CD4-positive, alpha-beta T cell (primary cell): ENCODE results near the gene TPSB2. TPM values are rescaled to one million over a fixed set of nuclear protein-coding genes. Genes with fewer than 3 reads are reported as not detected.

ENCODE experiments used
- ATAC-seq: fragments of 200-7000 bp; cut with Tn5 transposase; one replicate; pipeline ENCODE4 v1.10.0; 2022; ENCODE audit warnings: mild to moderate bottlenecking; ENCODE audit not compliant: poor library complexity
- CTCF ChIA-PET: fragments of 350-600 bp; sonication (Branson Sonifier 250); formaldehyde crosslinking; loops from one replicate; lab custom pipeline; 2021; ENCODE audit warnings: antibody characterized with exemption, inconsistent platforms; lab: Charles Lee
- POLR2A ChIA-PET: fragments of 350-600 bp; sonication (Branson Sonifier 250); formaldehyde crosslinking; loops from one replicate; lab custom pipeline; 2021; ENCODE audit warnings: antibody characterized with exemption, inconsistent platforms; lab: Charles Lee
- DNase-seq, 14 experiments: peaks; one replicate each; pipeline ENCODE4 v3.0.0-alpha.2; 2013 to 2020; ENCODE audit warnings: mixed read lengths in 2 of 14
- H3K27ac ChIP-seq, 2 donors: one replicate each; pipeline versions ENCODE4 v1.5.1 to v1.7.0; 2013; ENCODE audit warnings: low read length in 2 of 2, low read depth in 1 of 2, mild to moderate bottlenecking in 1 of 2
- H3K27me3 ChIP-seq, 2 experiments: 1 replicate in 1 of 2; 2 replicates in 1 of 2; pipeline versions ENCODE4 v1.6.1 to v1.7.0; 2013; ENCODE audit warnings: low read length in 2 of 2, control low read depth in 1 of 2, mild to moderate bottlenecking in 1 of 2, moderate library complexity in 1 of 2; ENCODE audit not compliant: insufficient read depth in 2 of 2, control insufficient read depth in 1 of 2
- H3K36me3 ChIP-seq: one replicate; pipeline ENCODE4 v1.6.1; 2013; ENCODE audit warnings: low read length, control low read depth; ENCODE audit not compliant: insufficient read depth
- H3K4me1 ChIP-seq: one replicate; pipeline ENCODE4 v1.6.1; 2013; ENCODE audit warnings: low read length, control low read depth; ENCODE audit not compliant: insufficient read depth
- H3K4me3 ChIP-seq: one replicate; pipeline ENCODE4 v1.5.1; 2013; ENCODE audit warnings: mild to moderate bottlenecking, low read length, moderate library complexity
- H3K9me3 ChIP-seq, 2 experiments: 1 replicate in 1 of 2; 2 replicates in 1 of 2; pipeline versions ENCODE4 v1.6.1 to v1.7.0; 2013; ENCODE audit warnings: low read length in 2 of 2, mild to moderate bottlenecking in 2 of 2, control low read depth in 1 of 2, moderate library complexity in 1 of 2; ENCODE audit not compliant: control insufficient read depth in 1 of 2, insufficient read depth in 1 of 2
- H3K27ac Mint-ChIP-seq: one replicate; pipeline ENCODE4 v1.8.0; 2020; ENCODE audit warnings: mixed read lengths
- H3K27me3 Mint-ChIP-seq: one replicate; pipeline ENCODE4 v1.8.0; 2021; ENCODE audit warnings: mixed read lengths
- H3K36me3 Mint-ChIP-seq: one replicate; pipeline ENCODE4 v1.8.0; 2021; ENCODE audit warnings: low read depth, mixed read lengths
- H3K4me1 Mint-ChIP-seq: one replicate; pipeline ENCODE4 v1.8.0; 2021; ENCODE audit warnings: low read depth, mixed read lengths
- H3K4me3 Mint-ChIP-seq: one replicate; pipeline ENCODE4 v1.8.0; 2020; ENCODE audit warnings: mild to moderate bottlenecking, mixed read lengths
- H3K9me3 Mint-ChIP-seq: one replicate; pipeline ENCODE4 v1.8.0; 2020; ENCODE audit warnings: mixed read lengths
- intact Hi-C, 2 experiments: fragments of 100-400 bp; cut with DNase I in 1 of 2; cut with micrococcal nuclease in 1 of 2; formaldehyde crosslinking; loops; one replicate each; pipeline versions ENCODE4 v1.15.1 to v1.9.0; 2023 to 2025; cut with DNase I, micrococcal nuclease
- total RNA-seq, 174 experiments: library from RNA in 2 of 174; stranded (reverse) in 2 of 174; gene quantifications; one replicate each; pipeline ENCODE4 v1.2.3 and lab custom pipeline; 2021 to 2026
- TF ChIP-seq, protein P1 (sequence below): fragments of 200-600 bp; IDR thresholded peaks from one replicate; pipeline ENCODE4 v1.8.0; 2022; ENCODE audit warnings: antibody characterized with exemption, mild to moderate bottlenecking

Gene TPSB2
- total RNA-seq, 2 experiments from 2014 or later: not detected

DNA sequence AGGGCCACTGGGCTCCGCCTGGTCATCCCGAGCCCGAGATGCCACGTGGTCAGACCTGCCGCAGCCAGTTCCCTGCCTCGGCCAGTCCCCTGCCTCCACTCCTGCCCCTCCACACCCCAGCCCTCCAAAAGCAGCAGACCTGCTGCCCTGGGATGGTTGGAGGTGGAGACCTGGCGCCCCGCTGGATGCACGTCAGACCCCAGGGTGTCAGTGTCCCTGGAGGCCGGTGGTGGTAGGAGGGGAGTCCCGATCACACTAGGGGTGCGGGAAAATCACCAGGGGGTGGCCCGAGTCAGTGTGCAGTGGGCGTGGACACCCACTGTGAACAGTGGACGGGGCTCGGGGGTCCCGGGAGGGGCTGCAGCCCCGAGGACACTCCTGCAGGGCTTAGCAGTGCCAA is 31.8 kb downstream of the TPSB2 start:
- H3K27ac Mint-ChIP-seq: no peak overlapping the region
- no peaks in the 10 kb centered on the region for H3K27me3 Mint-ChIP-seq
- no peak overlapping the region for H3K27ac ChIP-seq
- DNase-seq (no peak), ATAC-seq (no peak)
- H3K4me1 ChIP-seq: peaks cover 5% of the 10 kb centered on the region
- POLR2A ChIA-PET: no interaction called here
- peaks cover 0 to 3% of the 10 kb centered on the region in 2 experiments for H3K27me3 ChIP-seq
- no peaks in the 10 kb centered on the region for H3K36me3 Mint-ChIP-seq
- no peak overlapping the region for H3K4me3 ChIP-seq
- H3K9me3 Mint-ChIP-seq: peaks cover 3% of the 10 kb centered on the region
- no peak overlapping the region for H3K4me3 Mint-ChIP-seq
- H3K9me3 ChIP-seq: peaks cover 0 to 18% of the 10 kb centered on the region in 2 experiments
- intact Hi-C loops: loop anchor here in 1 of 2 experiments (10.0 kb wide), 1 partner anchor 383 kb away; no protein-coding TSS in a partner anchor
- H3K4me1 Mint-ChIP-seq: no peaks in the 10 kb centered on the region
- CTCF ChIA-PET: no interaction called here
- TF ChIP-seq, protein P1, sequence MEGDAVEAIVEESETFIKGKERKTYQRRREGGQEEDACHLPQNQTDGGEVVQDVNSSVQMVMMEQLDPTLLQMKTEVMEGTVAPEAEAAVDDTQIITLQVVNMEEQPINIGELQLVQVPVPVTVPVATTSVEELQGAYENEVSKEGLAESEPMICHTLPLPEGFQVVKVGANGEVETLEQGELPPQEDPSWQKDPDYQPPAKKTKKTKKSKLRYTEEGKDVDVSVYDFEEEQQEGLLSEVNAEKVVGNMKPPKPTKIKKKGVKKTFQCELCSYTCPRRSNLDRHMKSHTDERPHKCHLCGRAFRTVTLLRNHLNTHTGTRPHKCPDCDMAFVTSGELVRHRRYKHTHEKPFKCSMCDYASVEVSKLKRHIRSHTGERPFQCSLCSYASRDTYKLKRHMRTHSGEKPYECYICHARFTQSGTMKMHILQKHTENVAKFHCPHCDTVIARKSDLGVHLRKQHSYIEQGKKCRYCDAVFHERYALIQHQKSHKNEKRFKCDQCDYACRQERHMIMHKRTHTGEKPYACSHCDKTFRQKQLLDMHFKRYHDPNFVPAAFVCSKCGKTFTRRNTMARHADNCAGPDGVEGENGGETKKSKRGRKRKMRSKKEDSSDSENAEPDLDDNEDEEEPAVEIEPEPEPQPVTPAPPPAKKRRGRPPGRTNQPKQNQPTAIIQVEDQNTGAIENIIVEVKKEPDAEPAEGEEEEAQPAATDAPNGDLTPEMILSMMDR: no peak
- no peaks in the 10 kb centered on the region for H3K36me3 ChIP-seq

DNA sequence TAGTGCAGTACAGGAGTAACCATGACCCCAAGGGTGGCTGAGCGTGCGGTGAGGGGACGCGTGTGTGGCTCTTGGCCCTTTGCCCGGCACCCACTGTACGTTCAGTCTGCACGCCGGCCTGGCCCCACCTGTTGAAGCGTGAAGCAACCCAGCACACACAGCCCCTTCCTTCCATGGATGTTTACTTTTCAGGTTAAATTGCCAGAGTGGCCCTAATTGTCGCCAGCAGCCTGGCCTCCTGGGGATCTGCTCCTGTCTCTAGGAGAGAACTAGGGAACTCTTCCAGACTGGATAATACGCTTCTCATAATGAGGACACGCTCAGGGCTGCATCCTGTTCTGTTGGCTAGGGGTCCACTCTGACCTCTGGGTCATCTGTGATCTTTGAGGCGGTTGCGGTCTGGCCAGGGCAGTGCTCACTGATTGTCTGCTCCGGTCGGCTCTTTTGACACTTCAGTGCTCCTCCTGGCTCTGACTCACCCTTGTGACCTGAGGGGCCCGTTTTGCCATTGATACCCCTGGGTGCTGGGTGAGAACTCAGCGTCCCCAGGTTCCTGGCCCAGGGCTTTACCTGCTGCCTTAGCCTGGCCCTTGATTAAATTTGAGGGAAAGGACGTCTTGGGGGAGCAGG is 32.6 kb downstream of the TPSB2 start:
- H3K36me3 Mint-ChIP-seq: no peaks in the 10 kb centered on the region
- ATAC-seq: no peak
- TF ChIP-seq, protein P1: no peak
- Histone ChIP-seq H3K4me1 (peaks cover 5% of the 10 kb centered on the region), H3K36me3 (no peaks in the 10 kb centered on the region), H3K9me3 (peaks cover 0 to 15% of the 10 kb centered on the region in 2 experiments), H3K27me3 (peaks cover 0 to 3% of the 10 kb centered on the region in 2 experiments), H3K27ac (no peak overlapping the region), H3K4me3 (no peak overlapping the region)
- DNase-seq: no peak
- intact Hi-C loops: loop anchor here in 1 of 2 experiments (10.0 kb wide), 1 partner anchor 383 kb away; no protein-coding TSS in a partner anchor
- peaks cover 3% of the 10 kb centered on the region for H3K9me3 Mint-ChIP-seq
- ChIA-PET CTCF (no interaction called here), POLR2A (no interaction called here)
- H3K27me3 Mint-ChIP-seq: no peaks in the 10 kb centered on the region
- H3K27ac Mint-ChIP-seq: no peak overlapping the region
- H3K4me3 Mint-ChIP-seq: no peak overlapping the region
- no peaks in the 10 kb centered on the region for H3K4me1 Mint-ChIP-seq

DNA sequence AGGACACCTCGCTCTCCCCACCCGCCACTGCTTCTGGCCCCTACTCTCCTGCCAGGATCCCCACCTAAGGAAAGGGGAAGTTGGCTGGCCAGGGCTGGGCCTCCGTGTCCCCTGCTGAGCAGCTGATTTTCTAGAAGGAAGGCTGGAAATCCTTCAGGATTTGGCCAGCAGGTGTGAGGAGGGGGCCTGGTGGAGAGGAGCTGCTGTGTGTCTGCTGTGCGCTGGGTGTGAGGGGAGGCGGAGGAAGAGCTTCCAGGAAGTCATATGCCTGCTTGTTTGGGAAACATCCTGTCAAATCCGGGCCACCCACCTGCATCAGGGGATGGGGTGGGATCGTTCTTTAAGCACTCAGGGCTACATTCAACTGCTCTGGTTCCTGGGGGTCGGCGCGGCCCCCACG is 33.5 kb downstream of the TPSB2 start:
- Mint-ChIP-seq H3K4me3 (no peak overlapping the region), H3K4me1 (no peaks in the 10 kb centered on the region), H3K27me3 (no peaks in the 10 kb centered on the region), H3K27ac (no peak overlapping the region), H3K9me3 (peaks cover 3% of the 10 kb centered on the region), H3K36me3 (no peaks in the 10 kb centered on the region)
- no peak overlapping the region for H3K27ac ChIP-seq
- ChIA-PET CTCF (no interaction called here), POLR2A (no interaction called here)
- H3K9me3 ChIP-seq: peaks cover 0 to 12% of the 10 kb centered on the region in 2 experiments
- no peak overlapping the region for H3K4me3 ChIP-seq
- TF ChIP-seq, protein P1: no peak
- H3K27me3 ChIP-seq: peaks cover 0 to 3% of the 10 kb centered on the region in 2 experiments
- no peak for DNase-seq
- intact Hi-C loops: loop anchor here in 1 of 2 experiments (10.0 kb wide), 1 partner anchor 382 kb away; no protein-coding TSS in a partner anchor
- H3K4me1 ChIP-seq: peaks cover 5% of the 10 kb centered on the region
- H3K36me3 ChIP-seq: no peaks in the 10 kb centered on the region
- ATAC-seq: no peak
